Kidney capillary endothelial cell (primary cell): ENCODE measurements around the gene SSTR5.
"Not testable (repeated sequence)": the region's sequence is repeated elsewhere in the genome, so short reads cannot be mapped to it uniquely, and the experiment has no call there.

Experiments
- DNase-seq: peaks from one replicate; pipeline ENCODE4 v3.0.0-alpha.2; 2018; ENCODE audit warnings: low spot score

Gene SSTR5

GRCh38 chr16:1090620-1091587 is 18.4 kb downstream of the SSTR5 start:
- no peak for DNase-seq

GRCh38 chr16:1091992-1092552 is 19.5 kb downstream of the SSTR5 start:
- no peak for DNase-seq

- not testable (repeated sequence) for DNase-seq
These were observed 20.2 kb downstream of the SSTR5 start for GRCh38 chr16:1092685-1093283.

- no peak for DNase-seq
These were observed 21.0 kb downstream of the SSTR5 start for GRCh38 chr16:1093284-1094123.

GRCh38 chr16:1094124-1094479 is 21.6 kb downstream of the SSTR5 start:
- no peak for DNase-seq

GRCh38 chr16:1094601-1095449 is 22.3 kb downstream of the SSTR5 start:
- no peak for DNase-seq

GRCh38 chr16:1095450-1096168 is 23.1 kb downstream of the SSTR5 start:
- DNase-seq: no peak

GRCh38 chr16:1096169-1097082 is 23.9 kb downstream of the SSTR5 start, which contains the start of gene C1QTNF8:
TSS of gene C1QTNF8 (minus strand) at chr16:1096244. CDS start at chr16:1094922, 1,322 bp downstream.
- no peak for DNase-seq

GRCh38 chr16:1097156-1097555 is 24.6 kb downstream of the SSTR5 start:
- DNase-seq: no peak

GRCh38 chr16:1097800-1098199 is 25.3 kb downstream of the SSTR5 start:
- DNase-seq: no peak

- DNase-seq: no peak
These were observed 25.9 kb downstream of the SSTR5 start for GRCh38 chr16:1098266-1098991.

GRCh38 chr16:1099189-1100083 is 26.9 kb downstream of the SSTR5 start:
- DNase-seq: no peak

- DNase-seq: no peak
These were observed 27.7 kb downstream of the SSTR5 start for GRCh38 chr16:1100084-1100800.

GRCh38 chr16:1101133-1101532 is 28.6 kb downstream of the SSTR5 start:
- DNase-seq: no peak

GRCh38 chr16:1101573-1102332 is 29.2 kb downstream of the SSTR5 start:
- no peak for DNase-seq

- DNase-seq: no peak
These were observed 29.8 kb downstream of the SSTR5 start for GRCh38 chr16:1102333-1102700.
